GM21367 (cell line): ENCODE measurements around the gene ZAP70.

Source experiments
- ATAC-seq: cut with Tn5 transposase; IDR thresholded peaks from one replicate; pipeline ENCODE4 v1.9.1; 2021; ENCODE audit not compliant: unreplicated experiment

ZAP70 gene

DNA sequence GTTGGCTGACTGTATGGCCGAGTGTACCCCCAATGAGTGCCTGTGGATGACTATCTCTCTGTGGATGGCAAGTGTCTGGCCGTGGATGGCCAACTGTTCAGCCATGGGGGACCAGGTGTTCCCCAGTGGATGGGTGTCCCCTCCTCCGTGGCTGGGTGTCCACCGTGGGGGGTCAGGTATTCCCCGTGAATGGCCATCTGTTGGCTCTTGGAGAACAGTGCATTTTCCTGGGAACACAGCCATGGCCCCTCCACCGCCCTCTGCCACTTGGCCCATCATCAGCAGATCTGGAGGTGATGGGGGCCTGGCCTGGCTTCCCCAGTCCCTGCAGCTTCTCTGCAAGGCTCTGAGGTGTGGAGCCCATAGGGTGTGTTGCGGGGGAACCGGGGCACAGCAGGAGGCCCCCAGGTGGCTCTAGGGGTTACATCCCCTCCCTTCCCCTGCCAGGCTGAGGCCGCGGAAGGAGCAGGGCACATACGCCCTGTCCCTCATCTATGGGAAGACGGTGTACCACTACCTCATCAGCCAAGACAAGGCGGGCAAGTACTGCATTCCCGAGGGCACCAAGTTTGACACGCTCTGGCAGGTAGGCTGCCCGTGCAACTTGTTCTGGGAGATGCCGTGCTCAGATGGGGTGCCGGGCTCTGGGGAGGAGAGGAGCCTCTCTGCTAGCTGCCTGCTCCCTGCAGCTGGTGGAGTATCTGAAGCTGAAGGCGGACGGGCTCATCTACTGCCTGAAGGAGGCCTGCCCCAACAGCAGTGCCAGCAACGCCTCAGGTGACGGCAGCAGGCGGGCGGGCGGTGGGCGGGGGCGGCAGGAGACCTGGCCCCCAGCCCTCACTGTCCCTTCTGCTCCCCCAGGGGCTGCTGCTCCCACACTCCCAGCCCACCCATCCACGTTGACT, 19.3 kb downstream of the ZAP70 start:
- ATAC-seq = no peak

DNA sequence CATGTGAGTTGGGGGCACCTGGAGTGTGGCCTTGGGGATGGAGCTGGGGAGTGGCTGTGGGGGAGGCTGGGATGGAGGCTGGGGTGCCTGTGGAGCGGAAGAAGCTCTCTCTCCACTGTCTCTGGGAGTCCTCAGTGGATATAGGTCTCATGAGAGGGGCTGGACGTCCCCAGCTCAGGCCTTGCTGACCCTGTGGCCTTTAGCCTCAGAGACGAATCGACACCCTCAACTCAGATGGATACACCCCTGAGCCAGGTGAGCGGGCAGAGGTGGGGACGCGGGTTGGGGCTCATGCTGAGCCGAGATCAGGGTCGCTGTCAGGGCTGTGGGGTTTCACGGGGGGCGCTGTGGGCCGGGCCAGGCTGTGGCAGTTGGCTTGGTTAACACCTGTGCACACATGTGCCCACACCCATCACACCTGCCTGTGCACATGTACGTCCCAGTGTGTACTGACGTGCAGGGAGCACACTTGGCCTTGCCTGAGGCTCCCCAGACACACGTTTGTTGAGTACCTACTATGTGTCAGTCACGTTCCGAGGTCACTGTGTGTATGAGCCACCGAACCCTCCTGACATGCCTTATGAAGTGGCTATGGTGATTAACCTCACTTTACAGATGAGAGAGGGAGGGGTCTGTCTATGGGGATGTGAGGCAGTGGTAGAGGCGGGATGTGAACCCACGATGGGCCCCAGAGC, 20.1 kb downstream of the ZAP70 start:
- no peak for ATAC-seq

DNA sequence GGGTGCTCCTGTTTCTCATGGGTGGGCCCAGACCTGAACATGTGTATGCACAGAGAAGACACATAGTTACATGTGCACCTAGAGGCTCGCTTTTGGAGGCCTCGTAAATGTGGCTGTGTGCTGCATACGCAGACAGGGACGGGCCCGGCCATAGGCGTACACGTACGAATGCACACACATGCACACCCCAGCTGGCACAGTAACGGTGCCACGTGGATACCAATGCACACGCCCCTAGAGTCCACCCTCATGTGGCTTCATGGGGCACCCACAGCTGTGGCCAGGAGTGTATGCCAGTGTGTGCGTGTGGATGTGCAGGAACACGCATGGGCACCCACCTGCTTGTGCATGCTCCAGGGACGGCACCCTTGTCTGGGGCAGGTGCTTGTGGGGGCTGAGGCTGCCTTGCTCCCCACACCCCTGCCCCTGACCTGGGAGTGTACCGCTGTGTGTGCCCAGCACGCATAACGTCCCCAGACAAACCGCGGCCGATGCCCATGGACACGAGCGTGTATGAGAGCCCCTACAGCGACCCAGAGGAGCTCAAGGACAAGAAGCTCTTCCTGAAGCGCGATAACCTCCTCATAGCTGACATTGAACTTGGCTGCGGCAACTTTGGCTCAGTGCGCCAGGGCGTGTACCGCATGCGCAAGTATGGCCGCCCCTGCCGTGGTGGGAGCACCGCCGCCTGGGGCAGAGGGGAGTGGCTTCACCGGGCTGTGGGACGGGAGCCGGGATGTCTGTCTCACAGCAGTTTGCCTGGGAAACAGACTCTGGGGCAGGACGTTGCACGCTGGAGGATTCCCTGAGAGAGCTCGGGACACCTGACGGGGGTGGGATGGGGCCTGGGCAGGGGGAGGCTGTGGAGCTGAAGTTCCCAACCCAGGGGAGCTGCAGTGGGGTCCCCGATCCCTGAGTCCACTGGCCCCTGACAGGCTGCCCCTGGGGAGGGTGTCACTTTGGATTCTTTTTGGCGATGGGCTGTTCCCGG, 21.0 kb downstream of the ZAP70 start:
- ATAC-seq = no peak

DNA sequence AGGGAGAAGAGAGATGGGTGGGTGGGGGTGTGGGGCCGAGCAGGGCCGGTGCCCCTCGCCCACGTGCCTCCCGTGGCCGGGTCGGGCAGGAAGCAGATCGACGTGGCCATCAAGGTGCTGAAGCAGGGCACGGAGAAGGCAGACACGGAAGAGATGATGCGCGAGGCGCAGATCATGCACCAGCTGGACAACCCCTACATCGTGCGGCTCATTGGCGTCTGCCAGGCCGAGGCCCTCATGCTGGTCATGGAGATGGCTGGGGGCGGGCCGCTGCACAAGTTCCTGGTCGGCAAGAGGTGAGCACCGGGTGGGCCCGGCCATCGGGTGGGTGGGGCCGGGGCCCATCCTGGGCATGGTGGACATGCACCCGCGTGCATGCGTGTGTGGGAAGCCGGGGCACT, 21.8 kb downstream of the ZAP70 start:
- ATAC-seq = no peak

DNA sequence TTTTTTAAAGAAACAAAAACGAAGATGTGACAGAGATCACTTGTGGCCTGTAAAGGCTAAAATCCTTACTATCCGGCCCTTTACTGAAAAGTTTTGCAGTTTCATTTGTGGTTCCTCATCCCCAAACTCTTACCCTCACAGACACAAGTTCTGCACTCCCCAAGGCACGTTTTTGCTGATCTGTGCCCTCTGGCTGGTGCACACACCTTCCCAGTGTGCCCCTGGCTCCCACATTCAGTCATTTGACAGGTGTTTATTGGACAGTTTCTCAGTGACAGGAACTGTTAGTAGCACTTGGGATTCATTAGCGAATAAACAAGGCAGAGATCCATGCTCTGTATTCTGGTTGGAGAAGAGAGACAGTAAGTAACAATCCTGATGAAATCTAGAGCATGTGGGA, 22.8 kb downstream of the ZAP70 start:
- no peak for ATAC-seq

DNA sequence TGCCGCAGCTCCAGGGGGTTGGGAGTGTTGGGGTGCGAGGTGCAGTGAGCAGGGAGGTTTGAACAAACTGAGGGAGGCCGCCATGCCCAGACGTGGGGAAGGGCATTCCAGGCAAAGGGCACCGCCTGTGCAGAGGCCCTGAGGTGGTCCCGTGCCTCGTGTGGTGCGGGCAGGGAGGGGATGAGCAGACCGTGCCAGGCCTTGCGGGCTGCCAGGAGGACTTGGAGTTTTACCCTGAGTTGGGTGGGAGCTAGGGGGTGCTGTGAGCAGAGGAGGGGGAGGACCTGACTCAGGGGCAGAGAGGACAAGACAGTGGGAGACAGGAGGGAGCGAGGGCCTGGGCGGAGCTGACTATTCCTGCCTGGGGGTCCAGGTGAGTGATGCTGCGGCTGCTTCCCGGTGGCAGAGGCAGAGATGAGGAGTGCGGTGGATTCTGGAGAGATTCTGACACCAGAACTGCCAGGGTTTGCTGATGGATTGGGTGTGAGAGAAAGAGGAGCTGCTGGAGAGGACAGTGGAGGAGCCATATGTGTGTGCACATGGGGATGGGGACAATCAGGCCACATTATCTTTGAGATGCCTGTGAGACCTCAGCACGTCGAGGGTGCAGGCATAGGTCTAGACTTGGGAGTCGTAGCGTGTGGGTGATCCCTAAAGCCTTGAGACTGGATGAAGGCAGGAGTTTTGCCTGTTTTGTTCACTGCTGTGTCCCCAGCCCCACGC, 23.4 kb downstream of the ZAP70 start:
- ATAC-seq = no peak

DNA sequence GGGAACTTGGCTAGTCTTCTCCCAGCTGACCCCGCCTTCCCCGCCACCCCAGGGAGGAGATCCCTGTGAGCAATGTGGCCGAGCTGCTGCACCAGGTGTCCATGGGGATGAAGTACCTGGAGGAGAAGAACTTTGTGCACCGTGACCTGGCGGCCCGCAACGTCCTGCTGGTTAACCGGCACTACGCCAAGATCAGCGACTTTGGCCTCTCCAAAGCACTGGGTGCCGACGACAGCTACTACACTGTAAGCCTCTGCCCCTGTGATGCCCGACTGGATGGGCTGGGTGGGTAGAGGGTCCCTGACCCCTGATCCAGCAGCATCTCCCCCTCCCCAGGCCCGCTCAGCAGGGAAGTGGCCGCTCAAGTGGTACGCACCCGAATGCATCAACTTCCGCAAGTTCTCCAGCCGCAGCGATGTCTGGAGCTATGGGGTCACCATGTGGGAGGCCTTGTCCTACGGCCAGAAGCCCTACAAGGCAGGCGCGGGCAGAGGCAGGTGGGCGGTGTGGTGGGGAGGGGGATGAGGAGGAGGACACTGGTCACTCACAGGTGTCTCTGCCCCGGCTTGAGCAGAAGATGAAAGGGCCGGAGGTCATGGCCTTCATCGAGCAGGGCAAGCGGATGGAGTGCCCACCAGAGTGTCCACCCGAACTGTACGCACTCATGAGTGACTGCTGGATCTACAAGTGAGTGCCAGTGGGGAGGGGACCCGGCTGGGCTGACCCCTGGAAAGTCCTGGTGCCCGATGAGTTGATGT, 24.2 kb downstream of the ZAP70 start:
- ATAC-seq = no peak

DNA sequence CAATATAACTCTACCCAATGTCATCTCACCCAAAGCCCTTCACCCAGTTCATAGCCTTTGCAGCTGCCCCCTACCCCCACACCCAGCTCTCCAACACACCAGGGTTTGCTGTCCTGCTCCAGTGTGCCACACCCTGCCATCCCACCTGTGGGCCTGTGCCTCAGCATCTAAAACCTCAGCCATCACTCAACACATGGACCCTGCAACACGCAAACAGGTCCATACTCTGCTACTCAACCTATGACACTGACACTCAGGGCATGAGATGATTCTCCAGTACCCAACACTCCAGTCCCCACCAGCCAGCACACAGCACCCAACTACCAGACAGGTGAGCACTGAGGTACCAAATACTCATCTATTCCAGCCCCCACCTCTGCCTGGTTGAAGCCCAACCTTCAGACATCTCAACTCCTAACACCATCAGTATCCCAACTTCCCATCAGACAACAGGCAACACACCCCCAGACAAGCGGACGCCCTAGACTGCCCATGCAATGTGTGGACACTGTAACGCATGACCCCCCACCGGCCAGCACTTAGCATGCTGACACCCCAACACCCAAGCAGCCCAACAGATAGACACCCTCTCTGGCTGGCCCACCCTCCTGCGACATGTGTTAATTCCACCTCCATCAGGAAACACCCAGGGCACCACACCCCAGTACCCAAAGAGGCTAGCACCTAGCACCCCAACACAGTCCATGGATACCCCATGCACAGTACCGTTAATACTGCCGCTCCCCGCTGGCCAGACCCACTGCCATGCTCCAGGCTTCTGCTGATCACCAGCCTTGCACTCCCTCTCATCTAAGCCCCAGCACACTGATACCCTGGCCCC, 25.0 kb downstream of the ZAP70 start:
- no peak for ATAC-seq

DNA sequence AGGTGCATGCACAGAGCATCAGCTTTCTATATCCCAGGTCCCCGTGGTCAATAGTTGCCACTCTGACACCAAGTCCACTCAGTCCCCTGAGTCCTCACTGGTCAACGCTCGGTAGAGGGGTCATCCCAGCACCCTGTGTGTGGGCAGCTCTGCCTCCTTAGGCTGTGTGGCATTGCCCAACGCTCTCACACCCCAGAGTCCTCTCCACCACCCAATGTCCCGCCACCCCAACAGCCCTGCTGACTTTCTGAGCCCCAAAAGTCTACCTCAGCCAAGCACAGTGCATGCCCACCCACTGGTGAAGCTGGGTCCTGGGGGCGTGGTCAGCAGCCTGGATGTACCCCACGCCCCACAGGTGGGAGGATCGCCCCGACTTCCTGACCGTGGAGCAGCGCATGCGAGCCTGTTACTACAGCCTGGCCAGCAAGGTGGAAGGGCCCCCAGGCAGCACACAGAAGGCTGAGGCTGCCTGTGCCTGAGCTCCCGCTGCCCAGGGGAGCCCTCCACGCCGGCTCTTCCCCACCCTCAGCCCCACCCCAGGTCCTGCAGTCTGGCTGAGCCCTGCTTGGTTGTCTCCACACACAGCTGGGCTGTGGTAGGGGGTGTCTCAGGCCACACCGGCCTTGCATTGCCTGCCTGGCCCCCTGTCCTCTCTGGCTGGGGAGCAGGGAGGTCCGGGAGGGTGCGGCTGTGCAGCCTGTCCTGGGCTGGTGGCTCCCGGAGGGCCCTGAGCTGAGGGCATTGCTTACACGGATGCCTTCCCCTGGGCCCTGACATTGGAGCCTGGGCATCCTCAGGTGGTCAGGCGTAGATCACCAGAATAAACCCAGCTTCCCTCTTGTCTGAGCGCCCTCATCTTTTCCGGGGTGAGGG, 25.9 kb downstream of the ZAP70 start:
- ATAC-seq = no peak

DNA sequence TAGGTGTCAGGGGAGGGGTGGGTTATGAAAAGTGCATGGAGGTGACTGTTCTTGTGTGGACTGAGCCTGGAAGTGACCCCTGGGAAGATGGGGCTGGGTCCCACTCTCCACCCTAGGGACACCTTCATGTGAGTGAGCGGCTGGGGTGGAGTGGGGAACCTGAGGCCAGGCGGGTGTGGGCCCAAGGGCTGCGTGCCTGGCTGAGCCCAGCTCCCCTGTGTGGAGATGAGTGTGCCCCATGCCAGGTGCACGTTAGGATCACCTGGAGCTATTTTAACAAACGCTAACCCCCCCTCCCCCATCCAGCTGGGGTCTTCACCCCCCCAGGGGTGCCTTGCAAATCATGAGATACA, 26.5 kb downstream of the ZAP70 start:
- no peak for ATAC-seq

DNA sequence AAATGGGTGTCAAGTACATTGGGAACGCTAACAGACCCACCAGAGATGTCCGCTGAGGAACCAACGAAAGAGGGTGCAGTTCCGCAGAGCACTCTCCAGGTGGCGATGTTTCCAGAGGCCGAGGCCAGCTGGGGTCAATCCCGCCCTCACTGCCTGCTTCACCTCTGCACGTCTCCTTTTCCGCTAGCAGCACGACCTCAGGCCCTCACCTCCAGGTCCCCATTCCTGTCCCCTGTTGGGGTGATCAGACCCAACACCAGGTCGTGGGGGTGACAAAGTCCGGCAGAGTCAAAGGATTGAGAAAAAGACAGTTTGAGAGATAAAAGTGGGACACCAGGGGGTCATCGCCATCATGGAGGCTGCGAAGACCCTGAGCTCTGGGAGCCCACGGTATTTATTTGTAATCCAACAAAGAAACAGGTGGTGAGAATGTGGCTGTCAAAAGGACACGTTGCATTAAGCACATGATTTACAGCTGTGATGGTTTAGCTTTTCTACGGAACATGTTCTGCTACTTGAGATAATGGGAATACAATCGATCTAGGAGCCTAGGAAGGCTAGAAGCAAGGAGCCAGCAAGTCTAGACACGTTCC, 27.3 kb downstream of the ZAP70 start:
- no peak for ATAC-seq

DNA sequence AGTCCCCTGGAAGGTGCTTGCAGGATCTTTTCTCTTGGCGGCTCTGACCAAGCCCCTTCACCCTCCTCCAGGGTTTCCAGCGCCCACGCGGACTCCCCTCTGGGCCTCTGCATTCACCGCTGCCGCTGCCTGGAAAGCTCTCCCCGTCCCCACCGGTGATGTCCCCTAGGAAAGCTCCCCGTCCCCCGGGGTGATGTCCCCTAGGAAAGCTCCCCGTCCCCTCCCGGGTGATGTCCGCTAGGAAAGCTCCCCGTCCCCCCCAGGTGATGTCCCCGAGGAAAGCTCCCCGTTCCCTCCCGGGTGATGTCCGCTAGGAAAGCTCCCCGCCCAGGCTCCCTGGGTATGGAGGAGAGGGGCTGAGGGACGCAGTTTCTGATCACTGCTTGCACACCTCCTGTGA, 27.9 kb downstream of the ZAP70 start:
- no peak for ATAC-seq

DNA sequence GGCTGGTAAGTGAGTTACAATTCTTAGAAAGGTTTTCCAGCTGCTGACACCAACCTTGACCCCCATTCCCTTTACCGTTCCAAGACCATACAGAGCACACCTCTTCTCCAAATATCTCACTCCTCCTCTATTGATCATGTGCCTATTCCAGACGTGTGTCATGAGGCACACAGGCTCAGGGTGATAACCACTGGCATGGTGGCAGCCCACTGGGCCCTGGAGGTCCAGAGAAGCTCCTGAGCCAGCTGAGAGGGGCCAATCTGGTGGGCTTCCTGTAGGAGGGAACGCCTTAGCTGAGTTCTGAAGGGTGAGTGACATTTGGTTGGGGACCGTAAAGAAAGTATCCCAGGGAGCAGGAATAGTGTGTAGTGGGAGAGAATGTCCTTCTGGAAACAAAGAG, 28.3 kb downstream of the ZAP70 start:
- ATAC-seq = no peak

DNA sequence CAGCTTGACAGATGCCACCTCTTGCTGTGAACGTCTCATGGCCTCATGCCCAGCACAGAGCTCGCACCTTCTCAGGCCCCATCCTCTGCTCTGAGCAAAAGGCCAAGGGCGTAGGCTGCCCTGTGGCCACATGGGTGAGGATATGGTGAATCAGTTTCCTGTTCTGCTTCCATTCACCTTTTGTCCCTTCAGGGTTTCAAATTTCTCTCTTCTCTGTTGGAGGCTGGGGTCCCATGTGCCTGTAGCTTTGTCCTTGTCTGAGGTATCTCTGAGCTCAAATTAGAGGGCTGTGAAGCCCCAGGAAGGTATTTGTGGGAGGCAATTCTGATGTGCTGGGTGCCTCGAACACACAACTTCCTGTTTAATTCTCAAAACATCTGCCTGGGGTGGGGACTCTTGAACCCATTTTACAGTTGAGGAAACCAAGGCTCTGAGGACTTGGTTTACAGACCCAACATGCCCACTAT, 29.0 kb downstream of the ZAP70 start:
- ATAC-seq = no peak

DNA sequence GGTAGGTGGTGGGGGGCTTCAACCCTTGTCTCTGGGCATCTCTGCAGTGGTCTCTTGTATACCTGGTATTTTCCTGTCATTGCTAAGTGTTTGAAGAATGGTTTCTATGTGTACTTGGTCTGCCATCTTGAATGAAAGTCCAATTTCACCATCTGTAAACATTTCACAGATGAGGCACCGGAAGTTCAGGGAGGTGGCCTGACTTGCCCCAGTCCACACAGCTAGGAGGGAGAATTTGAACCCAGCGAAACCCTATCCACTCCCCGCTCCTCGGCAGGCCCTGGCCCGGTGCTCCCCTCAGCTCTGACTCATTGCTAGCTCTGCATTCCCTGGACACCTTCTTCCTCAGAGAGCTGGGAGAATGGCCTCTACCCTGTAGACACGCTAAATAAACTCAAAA, 30.5 kb downstream of the ZAP70 start:
- no peak for ATAC-seq

DNA sequence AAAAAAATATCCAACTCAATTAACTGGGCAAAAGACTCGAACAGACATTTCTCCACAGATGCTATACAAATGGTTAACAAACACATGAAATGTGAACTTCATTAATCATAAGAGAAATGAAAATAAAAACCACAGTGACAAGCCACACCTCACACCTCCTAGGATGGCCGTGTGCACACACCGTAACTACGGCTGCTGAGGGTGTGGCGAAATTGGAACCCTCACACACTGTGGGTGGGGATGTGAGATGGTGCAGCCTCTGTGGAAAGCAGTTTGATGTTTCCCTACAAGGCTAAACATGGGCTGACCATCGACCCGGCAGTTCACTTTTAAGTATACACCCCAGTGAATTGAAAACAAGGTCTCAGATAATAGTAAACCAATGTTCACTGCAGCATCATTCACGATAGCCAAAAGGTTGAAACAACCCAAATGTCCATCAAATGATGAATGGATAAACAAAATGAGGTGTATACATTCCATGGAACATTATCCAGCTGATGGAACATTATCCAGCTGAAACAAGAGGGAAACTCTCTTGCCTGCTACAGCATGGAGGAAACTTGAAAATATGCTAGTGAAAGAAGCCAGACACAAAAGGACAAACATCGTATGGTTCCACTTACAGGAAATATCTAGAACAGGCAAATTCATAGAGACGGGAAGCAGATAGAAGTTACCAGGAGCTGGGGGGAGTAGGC, 32.2 kb downstream of the ZAP70 start:
- ATAC-seq = no peak

DNA sequence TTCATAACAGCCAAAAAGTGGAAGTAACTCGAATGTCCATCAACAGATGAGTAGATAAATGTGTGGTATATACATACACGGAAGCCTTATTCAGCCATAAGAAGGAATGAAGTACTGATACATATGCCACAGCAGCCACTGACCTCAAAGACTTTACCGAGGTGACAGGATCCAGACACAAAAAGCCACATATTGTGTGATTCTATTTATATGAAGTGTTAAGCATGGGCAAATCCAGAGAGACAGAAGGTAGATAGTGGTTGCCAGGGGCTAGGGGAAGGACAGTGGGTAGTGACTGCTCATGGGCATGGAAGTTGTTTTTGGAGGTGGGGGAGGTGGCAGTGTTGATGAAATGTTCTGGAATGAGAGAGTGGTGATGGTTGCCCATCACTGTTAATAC, 33.9 kb downstream of the ZAP70 start:
- ATAC-seq = no peak
